Fibroblast of skin of right quadriceps (primary cell): ENCODE measurements around the gene PTPRE.

Experiments used
- DNase-seq: peaks from one replicate; pipeline ENCODE4 v3.0.0-alpha.2; 2013

Gene PTPRE

DNA sequence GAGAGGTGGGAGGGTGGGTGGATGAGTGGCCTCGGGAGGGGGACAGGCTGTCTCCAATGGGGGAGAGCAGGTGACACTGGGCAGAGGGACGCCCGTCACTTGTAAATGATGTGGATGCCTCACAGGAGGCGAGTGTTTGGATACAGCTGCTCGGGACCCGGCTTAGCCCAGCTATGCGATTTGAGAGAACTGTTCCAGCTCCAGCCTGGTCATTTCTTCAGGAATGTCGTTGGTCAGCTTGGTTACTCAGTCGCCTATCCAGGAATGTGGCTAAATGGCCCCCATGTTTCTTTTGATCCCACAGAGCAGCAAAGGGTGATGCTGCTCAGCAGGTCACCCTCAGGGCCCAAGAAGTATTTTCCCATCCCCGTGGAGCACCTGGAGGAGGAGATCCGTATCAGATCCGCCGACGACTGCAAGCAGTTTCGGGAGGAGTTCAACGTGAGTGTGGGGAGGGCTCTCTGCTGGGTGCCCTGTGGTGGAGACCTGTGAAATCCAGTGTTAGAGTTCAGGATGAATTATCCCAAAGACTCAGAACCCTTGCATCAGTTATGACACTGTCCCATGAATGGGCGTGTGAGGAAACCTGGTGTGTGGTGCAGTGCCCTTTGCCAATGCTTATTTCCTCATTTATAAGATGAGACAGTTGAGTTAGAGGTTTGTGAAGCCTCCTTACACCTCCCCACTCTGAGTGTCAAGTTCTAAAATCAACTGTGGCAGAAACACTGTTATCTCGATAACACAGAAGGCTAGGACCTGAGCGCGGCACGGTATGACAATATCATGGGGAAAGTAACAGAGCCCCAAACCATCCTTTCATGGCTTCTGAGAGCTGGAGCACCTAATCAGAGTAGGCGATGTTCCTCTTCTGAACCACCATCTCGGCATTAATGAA lies 142.6 kb downstream of the PTPRE start:
- no peak for DNase-seq

DNA sequence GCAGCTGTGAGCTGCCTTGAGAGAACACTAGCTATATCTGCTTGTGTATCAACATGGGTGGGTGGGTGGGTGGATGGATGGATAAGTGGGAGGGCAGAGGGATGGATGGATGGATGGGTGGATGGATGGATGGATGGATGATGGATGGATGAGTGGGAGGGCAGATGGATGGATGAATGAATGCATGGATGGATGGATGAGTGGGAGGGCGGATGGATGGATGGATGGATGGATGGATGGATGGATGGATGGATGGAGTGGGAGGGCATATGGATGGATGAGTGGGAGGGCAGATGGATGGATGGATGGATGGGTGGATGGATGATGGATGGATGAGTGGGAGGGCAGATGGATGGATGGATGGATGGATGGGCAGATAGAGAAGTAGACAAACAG lies 143.2 kb downstream of the PTPRE start:
- DNase-seq, result no peak

DNA sequence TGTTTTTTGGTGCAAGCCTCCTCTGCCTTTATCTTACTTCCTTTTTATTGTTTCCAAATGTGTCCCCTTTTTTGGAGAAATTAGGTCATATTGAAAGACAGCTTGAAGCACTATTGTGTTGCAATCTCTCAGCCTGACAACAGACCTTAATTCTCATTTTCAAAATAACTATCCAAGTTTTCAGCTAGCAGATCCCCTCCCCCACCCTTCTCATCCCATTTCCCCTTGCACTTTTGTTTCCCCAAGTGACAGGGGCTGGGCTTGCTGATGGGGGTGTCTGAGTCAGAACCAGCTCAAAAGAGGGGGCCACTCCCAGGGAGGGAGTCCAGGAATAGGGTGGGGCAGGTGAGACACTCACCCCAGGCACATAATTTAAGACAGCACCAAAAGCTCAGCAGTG lies 144.0 kb downstream of the PTPRE start:
- no peak for DNase-seq

DNA sequence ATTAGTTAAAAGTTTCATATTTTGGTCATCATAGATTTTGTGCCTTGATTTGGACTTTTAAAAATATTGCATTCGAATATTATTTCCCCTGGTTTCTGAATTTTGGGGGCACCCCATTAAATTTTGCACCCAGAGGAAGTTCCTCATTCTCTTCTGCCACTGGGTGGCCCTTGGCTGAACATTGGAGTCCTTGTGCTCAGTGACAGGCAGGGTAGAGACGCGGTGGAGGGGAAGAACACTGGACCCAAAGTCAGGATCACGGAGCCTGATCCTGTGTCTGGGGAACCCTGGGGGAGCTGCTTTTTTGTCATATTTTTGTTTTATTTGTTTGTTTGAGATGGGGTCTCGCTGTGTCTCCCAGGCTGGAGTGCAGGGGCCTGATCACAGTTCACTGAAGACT lies 144.6 kb downstream of the PTPRE start:
- no peak for DNase-seq

DNA sequence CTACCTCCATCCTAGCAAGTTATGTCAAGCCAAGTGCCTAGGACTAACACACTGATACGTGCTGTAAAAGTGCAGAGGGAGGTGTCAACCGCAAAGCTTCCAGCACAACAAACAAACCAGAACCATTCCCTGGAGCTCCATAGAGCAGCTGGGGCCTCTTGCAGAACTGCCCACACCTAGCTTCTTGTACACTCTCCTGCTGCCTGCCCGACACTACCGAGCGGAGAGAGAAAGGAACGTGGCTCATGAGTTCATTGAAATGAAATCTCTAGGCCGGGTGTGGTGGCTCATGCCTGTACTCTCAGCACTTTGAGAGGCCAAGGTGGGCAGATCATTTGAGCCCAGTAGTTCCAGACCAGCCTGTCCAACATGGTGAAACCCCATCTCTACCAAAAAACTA lies 145.8 kb downstream of the PTPRE start:
- DNase-seq, result no peak

DNA sequence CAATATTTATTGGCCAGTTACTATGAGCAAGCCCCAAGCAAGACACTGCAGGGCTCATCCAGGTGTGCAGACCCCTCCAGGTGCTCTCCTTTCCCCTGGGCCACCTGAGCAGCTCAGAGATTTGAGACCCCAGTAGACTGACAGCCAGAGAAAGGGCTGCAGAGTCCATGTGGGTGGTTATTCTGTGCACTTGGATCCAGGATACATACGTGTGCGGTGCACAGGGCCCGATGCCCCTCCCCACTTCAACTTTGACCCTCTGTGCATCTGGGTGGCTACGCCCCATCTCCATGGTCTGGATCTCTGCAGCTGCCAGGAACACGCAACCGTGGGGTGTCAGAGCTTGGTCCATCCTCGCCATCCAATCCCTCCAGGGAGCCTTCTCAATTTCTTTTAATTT lies 146.5 kb downstream of the PTPRE start:
- no peak for DNase-seq

DNA sequence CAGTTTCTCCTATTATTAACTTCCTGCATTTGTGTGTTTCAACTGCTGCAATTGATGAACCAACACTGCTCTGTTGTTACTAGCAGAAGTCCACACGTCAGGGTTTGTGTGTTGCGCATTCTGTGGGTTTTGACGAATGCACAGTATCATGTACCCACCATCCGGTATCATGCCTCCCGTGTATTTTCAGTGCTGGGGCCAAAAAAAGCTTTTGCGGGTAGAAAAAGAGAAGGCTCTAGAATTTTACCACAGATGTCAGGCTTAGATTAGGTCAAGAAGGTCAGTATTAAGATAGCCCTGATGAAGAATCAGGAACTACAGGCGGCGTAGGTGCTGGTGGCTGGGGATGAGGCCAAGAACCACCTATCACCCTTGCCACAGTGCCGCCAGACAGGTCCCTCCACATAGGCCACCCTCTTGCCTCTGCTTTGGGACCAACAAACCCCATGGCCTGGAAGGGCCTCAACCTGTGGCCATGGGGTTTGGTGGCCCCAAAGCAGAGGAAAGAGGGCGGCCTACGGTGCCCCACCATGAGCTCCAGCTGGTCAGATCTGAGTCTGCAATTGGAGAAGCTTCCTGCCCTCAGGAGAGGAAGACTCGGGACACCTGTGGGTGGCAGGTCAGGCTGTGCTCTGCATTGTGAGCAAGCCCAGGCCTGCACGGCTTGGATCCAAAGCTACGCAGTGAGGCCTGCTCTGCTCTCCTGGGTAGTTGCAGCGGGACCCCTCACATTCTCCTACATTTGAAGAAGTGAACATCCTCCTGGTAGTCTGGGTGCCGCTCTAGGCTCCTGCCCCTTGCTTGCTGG lies 147.5 kb downstream of the PTPRE start:
- DNase-seq, result no peak

DNA sequence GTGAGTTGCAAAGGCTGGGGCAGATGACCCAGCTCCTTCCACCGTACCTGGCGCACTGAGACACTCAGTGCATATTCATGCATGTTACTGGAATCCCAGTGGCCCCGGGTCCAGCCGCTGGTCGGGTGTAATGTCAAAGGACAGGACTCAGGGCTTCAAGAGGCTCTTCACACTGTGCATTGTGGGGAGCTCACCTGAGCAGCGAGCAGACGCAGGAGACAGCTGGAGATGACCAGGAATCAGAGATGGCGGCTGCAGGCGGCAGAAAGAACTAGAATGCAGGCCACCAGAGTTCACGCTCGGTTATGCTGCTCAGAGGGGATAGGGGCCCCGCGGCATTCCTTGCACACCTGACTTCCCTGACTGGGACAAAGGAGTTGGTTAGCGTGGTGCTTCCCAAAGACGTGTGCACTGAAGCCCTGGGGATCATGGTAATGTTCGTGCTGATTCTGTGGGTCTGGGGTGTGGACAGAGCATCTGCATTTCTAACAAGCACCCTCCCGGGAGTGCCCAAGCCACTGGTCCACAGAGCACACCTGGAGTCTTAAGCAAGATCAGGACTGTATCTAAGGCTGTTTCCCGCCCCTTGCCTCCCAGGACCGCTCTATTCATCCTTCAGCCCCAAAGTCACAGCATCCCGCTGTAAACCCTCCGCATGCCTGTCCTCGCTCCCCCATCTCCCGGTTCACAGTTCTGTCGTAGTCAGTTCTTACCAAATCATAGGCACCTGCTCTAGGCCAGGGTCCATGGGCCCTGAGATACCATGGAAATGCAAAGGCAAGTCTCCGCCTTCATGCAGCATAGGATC lies 148.4 kb downstream of the PTPRE start:
- DNase-seq, result no peak

DNA sequence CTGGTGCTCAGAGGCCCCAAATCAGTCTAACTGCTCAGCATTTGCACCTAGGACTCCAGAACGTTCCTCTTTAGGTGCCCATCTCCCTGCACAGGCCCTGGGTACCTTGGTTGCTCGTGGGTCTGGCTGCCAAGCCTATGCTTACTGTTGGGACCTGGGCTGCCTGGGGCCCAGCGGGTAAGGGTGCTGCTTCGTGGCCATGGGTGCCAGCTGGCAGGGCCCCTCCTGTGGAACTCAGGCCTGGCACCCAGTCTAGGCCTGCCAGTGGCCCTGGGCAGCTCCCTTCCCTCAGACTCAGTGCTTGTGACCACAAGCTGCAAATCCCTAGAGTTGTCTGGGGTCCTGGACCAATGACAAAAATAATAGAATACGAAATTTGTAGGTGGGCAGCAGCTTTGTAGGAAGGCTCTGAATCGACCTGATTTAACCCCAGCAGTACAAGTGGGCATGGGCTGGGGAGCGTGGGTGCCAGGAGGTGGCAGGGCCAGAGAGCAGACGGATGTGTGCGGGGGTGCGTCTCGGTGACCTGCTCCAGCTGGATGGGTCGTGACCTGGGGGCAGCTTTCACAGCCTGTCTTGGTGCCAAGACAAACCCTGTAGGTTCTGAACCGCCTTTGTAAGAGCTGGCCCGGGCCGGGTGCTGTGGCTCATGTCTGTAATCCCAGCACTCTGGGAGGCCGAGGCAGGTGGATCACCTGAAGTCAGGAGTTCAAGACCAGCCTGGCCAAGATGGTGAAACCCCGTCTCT lies 149.6 kb downstream of the PTPRE start:
- no peak for DNase-seq

DNA sequence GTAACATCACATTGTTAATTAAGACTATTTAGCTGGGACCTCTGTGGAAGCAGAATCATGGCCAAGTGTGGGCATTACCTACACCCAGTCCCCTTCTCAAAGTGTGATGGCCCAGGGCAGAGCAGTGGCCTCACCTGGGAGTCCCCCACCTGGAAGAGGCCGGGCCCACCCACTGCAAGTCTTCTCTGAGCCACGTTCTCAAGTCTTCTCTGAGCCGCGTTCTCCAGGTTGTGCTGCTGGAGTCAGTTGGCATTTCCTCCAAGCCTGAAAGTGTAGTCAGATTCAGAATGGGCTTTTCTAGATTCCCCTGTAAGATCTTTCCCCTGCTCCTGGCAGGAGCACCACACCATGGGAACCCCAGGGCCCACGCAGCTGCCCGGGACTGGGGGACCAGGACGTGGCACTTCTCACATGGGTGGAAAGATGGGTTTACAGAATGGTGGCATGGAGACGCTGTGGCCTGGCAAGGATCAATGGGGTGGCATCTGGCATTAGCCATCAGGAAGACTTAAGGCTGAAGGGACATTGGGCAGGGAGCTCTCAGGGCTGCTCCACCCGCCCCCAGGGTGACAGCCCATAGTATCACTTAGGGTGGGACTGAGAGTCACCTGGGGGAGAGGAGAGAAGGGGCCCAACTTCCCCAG lies 151.3 kb downstream of the PTPRE start:
- DNase-seq, result no peak

DNA sequence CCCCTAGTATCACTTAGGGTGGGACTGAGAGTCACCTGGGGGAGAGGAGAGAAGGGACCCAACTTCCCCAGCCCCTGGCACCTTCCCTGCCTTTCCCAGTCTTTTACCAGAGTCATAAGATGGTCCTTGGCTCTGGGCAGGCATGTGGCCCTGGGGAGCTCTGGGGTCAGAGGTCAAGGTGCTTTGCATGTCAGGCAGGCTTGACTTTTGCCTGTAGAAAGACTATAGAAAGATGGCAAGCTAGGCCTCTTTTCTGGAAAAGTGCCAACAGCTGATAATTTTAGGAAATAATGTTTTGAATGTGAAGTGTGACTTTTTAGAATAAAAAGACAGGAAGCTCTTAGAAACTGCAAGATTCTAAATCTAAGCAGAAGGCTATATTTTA lies 151.8 kb downstream of the PTPRE start:
- no peak for DNase-seq

DNA sequence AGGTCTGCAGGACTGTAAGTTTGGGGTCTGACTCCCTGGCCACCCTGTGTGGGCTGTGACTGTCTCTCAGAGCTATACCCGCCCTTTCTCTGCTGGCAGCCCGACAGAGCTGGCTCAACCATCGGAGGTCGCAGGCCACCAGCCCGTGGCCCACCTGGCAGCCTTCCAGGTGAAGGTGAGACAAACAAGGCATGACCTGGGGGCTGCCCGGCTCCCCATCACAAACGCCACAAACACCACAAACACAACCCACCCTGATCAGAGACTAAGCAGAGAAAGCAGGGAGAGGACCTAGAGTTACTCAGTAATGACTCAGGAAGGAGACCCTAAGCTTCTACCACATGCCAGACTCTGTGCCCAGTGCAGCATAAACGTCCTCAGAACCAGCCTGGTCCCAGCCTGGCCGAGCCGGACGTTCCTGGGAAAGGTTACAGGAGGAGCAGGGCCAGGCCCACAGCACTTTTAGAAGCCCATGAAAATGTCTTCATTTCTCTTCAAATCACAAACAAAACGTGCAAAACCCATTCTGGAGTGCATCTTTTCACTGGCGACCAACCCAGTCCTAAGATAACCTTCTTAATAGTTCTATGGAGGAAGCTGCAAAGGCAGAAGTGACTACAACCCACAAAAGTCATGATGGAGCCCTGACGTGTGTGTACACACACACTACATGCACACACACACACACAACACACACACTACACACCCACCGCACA lies 152.5 kb downstream of the PTPRE start:
- DNase-seq, result no peak

DNA sequence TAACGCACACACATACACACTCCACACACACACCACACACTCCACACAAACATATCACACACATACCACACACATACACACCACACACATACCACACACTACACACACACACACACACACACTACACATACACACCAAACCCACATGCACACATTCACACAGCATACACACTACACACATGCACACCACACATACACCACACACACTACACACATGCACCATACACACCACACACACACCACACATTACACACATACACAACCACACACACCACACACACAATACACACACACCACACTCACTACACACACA lies 153.0 kb downstream of the PTPRE start:
- DNase-seq, result no peak

DNA sequence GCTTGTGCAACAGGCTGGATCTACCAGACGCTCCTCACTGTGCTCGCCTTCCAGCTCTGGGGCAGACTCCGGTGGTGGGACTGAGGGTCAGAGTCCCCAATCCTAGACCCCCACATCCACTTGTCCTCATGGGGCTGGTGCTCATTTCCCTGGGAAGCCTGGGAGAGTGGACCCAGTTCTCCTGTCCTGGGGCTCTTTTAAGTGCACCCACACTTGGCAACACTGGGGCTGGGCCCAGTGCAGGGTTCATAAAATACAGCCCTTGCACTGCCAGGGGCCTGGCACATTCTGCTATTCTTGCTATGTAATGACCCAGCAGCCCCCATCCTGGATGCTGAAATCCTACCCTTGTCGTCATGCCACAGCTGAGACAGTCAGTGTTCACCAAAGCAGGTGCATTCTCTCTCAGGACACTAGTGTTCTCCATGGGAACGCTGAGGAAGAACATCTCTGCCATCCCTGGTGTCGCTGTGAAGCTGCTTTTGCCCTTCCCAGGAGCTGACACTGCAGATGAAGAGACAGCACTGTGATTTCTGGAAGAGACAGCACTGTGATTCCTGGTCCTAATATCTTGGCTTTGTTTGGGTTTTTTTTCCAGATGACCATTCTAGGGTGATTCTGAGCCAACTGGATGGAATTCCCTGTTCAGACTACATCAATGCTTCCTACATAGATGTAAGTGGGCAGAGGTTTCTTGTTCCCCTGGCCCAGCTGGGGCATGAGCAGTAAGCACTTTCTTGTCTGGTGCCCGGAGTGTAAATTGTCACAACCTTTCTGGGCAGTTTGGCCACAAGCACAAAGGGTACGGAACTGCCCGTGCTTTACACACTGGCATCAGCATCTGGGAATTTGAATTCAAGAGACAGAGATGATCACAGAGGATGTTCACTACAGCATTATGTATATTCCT lies 153.7 kb downstream of the PTPRE start:
- DNase-seq, result no peak

DNA sequence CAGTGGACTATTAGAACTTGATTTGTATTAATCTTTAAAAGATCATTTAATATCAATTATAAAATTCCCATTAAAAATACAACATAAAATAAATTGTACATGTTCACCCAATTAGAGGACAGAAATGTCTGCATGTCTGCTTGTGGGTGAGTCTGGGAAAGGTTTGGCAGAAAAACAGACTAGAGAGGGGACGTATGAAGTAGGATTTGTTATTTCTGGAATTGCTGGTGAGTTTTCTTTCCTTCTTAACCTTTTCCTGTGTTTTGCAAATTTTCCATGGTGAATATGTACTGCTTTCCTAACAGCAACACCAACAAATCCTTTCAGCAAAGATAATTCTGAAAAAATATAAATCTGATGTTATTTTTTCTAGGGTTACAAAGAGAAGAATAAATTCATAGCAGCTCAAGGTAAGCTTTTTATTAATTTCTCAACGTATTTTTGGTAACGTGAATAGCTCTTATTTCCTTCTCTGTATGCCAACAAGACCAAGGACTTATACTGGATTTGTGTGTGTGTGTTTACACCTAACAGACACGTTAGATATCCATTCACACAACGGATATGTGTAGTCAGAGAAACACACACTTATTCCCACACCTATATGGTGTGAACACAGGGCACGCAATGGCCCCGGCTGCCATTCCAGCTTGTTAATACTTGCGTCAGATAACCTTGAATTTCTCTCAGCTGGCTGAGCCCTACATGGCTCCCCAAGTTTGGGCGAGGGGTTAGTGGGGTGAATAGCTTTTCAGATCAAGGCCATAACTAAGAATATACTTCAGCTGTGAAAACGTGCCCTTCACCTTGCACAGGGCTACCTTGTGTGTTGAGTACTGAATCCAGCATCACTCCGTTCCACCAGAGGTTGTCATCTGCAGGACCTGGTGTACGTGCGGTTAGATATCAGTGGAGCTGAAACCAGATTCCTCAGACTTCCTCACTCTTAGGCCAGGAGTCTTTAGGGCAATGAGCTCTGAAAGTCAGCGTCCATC lies 154.7 kb downstream of the PTPRE start:
- DNase-seq, result no peak

DNA sequence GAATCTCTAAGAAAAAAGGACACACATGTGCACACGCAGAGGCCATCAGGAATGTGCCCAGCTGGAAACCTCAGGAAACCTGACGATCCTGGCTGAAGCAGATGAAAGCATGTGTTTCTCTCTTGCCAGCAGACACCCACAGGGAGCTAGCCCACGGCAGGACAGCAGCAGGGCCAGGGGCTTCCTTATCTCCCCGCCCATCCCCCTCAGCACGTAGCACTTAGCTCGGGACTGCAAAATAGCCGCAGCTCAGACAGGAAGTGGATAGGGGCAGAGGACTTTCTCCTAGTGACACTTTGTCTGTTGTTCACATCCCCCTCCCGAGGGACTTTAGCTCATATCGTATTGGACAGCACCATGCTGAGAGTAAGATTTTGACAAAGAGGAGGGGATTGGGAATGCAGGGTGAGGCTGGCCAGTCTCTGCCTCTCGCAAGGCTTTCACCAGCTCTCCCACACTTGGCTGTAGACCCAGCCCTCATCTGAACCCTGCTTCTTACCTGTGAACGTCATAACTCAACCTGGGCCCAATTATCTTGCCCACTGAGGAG lies 155.5 kb downstream of the PTPRE start:
- DNase-seq, result no peak

DNA sequence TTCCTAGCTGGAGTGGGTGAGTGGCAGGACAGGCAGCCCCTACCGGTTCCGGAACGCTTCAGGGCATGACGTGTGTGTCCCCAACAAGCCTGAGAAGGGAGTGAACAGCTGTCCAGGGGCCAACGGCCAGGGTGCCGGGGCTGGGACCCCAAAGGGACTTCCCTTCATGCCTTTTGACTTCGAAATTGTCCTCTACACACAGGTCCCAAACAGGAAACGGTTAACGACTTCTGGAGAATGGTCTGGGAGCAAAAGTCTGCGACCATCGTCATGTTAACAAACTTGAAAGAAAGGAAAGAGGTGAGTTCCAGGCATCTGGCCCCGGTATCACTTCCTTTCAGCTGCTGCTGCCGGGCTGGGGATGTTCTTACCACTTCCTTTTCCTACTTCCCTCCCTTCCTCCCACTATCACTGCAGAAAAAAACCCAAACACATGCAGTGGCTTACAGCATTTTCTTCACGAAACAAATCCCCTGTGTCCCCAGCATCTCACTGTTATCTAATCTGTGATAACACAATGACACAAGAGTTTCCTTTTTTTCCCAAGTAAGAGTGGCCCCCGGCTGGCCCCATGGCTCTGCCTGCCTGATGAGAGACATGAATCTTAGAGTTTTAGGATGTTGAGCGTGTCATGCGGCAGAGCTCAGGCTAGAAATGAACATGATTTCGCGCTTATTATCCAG lies 156.1 kb downstream of the PTPRE start:
- no peak for DNase-seq

DNA sequence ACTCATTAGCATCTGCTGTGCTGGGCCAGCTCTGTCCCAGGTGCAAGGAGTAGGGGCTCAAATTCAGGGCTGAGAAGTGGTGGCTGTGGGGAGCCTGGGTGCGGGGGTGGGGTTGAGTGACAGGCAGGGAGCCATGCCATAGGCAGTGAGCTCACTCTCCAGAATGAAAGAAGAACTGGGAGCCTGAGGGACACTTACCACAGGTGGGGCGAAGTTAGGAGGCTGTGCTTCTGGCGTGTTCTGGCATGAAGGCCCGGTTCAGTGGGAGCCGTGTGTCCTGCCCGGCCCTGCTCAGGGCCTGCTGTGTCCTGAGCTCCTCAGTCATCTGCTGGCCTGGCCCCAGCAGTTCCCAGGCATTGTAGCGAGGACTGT lies 156.8 kb downstream of the PTPRE start:
- DNase-seq, result no peak
